SK-N-SH (cell line): ENCODE results near the gene MUTYH. TPM values are rescaled to one million over a fixed set of nuclear protein-coding genes. Genes with fewer than 3 reads are reported as not detected.

Experiments
- CTCF ChIA-PET: fragments of 300-600, 350-600 bp; formaldehyde crosslinking; extraction: SDS; loops from one replicate; lab custom pipeline; 2021; lab: Yijun Ruan, JAX
- POLR2A ChIA-PET: fragments of 350-600 bp; sonication (Branson Sonifier 250); formaldehyde crosslinking; extraction: SDS; loops from one replicate; lab custom pipeline; 2020; ENCODE audit warnings: antibody characterized with exemption, inconsistent platforms; lab: Yijun Ruan, JAX
- DNase-seq: peaks from one replicate; pipeline ENCODE4 v3.0.0; 2012
- H2AFZ ChIP-seq: fragments of 200-600 bp; sonication (generic); 2 replicates; pipeline ENCODE4 v1.8.1; 2016; ENCODE audit warnings: antibody characterized with exemption, mild to moderate bottlenecking, low read depth
- H3F3A ChIP-seq: fragments of 200-600 bp; sonication (generic); replicated peaks from 2 replicates; pipeline ENCODE3; 2016; ENCODE audit warnings: antibody characterized with exemption, mild to moderate bottlenecking; ENCODE audit not compliant: insufficient read depth
- H3K27ac ChIP-seq, 2 experiments: fragments of 200-500 bp in 1 of 2; fragments of 200-600 bp in 1 of 2; sonication (Bioruptor generic) in 1 of 2; sonication (generic), shearing (Covaris generic) in 1 of 2; 2 replicates each; pipeline versions ENCODE4 v1.5.1 to v1.6.1; 2014 to 2016; ENCODE audit warnings: low read depth in 2 of 2, inconsistent platforms in 1 of 2, low read length in 1 of 2, mild to moderate bottlenecking in 1 of 2, mixed read lengths in 1 of 2
- H3K27me3 ChIP-seq: fragments of 200-600 bp; sonication (generic), shearing (Covaris generic); 2 replicates; pipeline ENCODE4 v1.6.1; 2016; ENCODE audit warnings: mixed run types; ENCODE audit not compliant: insufficient read depth
- H3K36me3 ChIP-seq, 2 experiments: fragments of 200-500 bp in 1 of 2; fragments of 200-600 bp in 1 of 2; sonication (Bioruptor generic) in 1 of 2; sonication (generic) in 1 of 2; replicated peaks in 1 of 2; 2 replicates each; pipeline versions ENCODE3 to v1.5.1; 2014 to 2016; ENCODE audit warnings: low read length in 1 of 2, mild to moderate bottlenecking in 1 of 2; ENCODE audit not compliant: insufficient read depth in 2 of 2, control insufficient read depth in 1 of 2
- H3K4me1 ChIP-seq, 2 experiments: fragments of 200-500 bp in 1 of 2; fragments of 200-600 bp in 1 of 2; sonication (Bioruptor generic) in 1 of 2; sonication (generic), shearing (Covaris generic) in 1 of 2; 2 replicates each; pipeline versions ENCODE4 v1.5.1 to v1.6.1; 2014 to 2016; ENCODE audit warnings: low read depth in 1 of 2, low read length in 1 of 2, mixed run types in 1 of 2; ENCODE audit not compliant: insufficient read depth in 2 of 2, control insufficient read depth in 1 of 2
- H3K4me2 ChIP-seq: fragments of 200-600 bp; sonication (generic), shearing (Covaris generic); 2 replicates; pipeline ENCODE4 v1.6.1; 2017; ENCODE audit warnings: mixed run types
- H3K4me3 ChIP-seq, 2 experiments: fragments of 200-500 bp in 1 of 2; fragments of 200-600 bp in 1 of 2; sonication (Bioruptor generic) in 1 of 2; sonication (generic), shearing (Covaris generic) in 1 of 2; 2 replicates each; pipeline versions ENCODE4 v1.5.1 to v1.8.1; 2014 to 2016; ENCODE audit warnings: low read depth in 2 of 2, inconsistent platforms in 1 of 2, low read length in 1 of 2, mild to moderate bottlenecking in 1 of 2, mixed read lengths in 1 of 2, moderate library complexity in 1 of 2
- H3K79me2 ChIP-seq: fragments of 200-600 bp; sonication (generic); 2 replicates; pipeline ENCODE4 v1.8.1; 2017; ENCODE audit warnings: mild to moderate bottlenecking; ENCODE audit not compliant: insufficient read depth
- H3K9ac ChIP-seq: fragments of 200-600 bp; sonication (generic); 2 replicates; pipeline ENCODE4 v1.6.1; 2017; ENCODE audit warnings: mixed run types
- H3K9me2 ChIP-seq: fragments of 200-600 bp; sonication (generic); 2 replicates; pipeline ENCODE4 v1.6.1; 2017; ENCODE audit warnings: mixed run types
- H3K9me3 ChIP-seq: fragments of 200-600 bp; sonication (generic); 2 replicates; pipeline ENCODE4 v1.6.1; 2017; ENCODE audit warnings: mixed run types, mild to moderate bottlenecking, moderate library complexity
- H4K20me1 ChIP-seq: fragments of 200-600 bp; sonication (generic); 2 replicates; pipeline ENCODE4 v1.6.1; 2017; ENCODE audit warnings: mild to moderate bottlenecking, mixed run types; ENCODE audit not compliant: insufficient read depth
- CHD2 ChIP-seq: fragments of 150-350 bp; IDR thresholded peaks from 2 replicates; pipeline ENCODE4 v1.6.1; 2018; ENCODE audit warnings: low read length; ENCODE audit not compliant: partially characterized antibody
- EP300 ChIP-seq, 2 experiments: IDR thresholded peaks; 2 replicates each; pipeline versions ENCODE4 v1.4.0 to v1.6.1; 2012; ENCODE audit warnings: borderline replicate concordance in 1 of 2, low read depth in 1 of 2, low read length in 1 of 2
- EZH2phosphoT487 ChIP-seq: fragments of 200-600 bp; sonication (generic); IDR thresholded peaks from 2 replicates; pipeline ENCODE4 v1.6.1; 2017; ENCODE audit warnings: low read depth, mixed run types, mild to moderate bottlenecking, antibody characterized with exemption, moderate library complexity, borderline replicate concordance
- FOXM1 ChIP-seq: IDR thresholded peaks from 2 replicates; pipeline ENCODE4 v1.4.0; 2012; ENCODE audit warnings: low read depth, mild to moderate bottlenecking
- GABPA ChIP-seq: IDR thresholded peaks from 2 replicates; pipeline ENCODE4 v1.4.0; 2012; ENCODE audit warnings: low read depth, mild to moderate bottlenecking
- GATA2 ChIP-seq: sonication (generic); formaldehyde crosslinking; IDR thresholded peaks from 2 replicates; pipeline ENCODE4 v1.5.0; 2020; ENCODE audit warnings: mild to moderate bottlenecking, missing genetic modification reagents
- JUND ChIP-seq: IDR thresholded peaks from 2 replicates; pipeline ENCODE4 v1.4.0; 2012
- MXI1 ChIP-seq: IDR thresholded peaks from 2 replicates; pipeline ENCODE4 v1.6.1; 2012; ENCODE audit warnings: mild to moderate bottlenecking, low read depth, low read length, improper control_type of control experiment
- NFIC ChIP-seq: IDR thresholded peaks from 2 replicates; pipeline ENCODE4 v1.4.0; 2012; ENCODE audit warnings: borderline replicate concordance
- RAD21 ChIP-seq: IDR thresholded peaks from 2 replicates; pipeline ENCODE4 v1.6.1; 2012; ENCODE audit warnings: mild to moderate bottlenecking, low read length
- RXRA ChIP-seq: IDR thresholded peaks from 2 replicates; pipeline ENCODE4 v1.4.0; 2012; ENCODE audit warnings: low read depth, mild to moderate bottlenecking, borderline replicate concordance
- TAF1 ChIP-seq: IDR thresholded peaks from 2 replicates; pipeline ENCODE4 v1.6.1; 2012; ENCODE audit warnings: low read depth, mild to moderate bottlenecking, low read length, moderate library complexity, borderline replicate concordance
- TCF12 ChIP-seq: IDR thresholded peaks from 2 replicates; pipeline ENCODE4 v1.4.0; 2012
- WGBS: methylation state at CpG from one replicate; pipeline ENCODE4 v1.1.6; 2017; ENCODE audit warnings: low lambda C conversion rate; 5-methylcytosine and 5-hydroxymethylcytosine counted together
- polyA plus RNA-seq, 3 experiments: library from polyadenylated mRNA; depleted of rRNA; stranded (reverse); fragments of >200 nt; gene quantifications; 2 replicates each; pipeline ENCODE4 v1.2.3, GENCODE V29; 2012
- TF ChIP-seq, protein P1 (sequence below): IDR thresholded peaks from 2 replicates; pipeline ENCODE4 v1.4.0; 2012; ENCODE audit warnings: low read depth, borderline replicate concordance
- TF ChIP-seq, protein P2 (sequence below): fragments of 150-350 bp; IDR thresholded peaks from 2 replicates; pipeline ENCODE4 v1.6.1; 2016; ENCODE audit warnings: mild to moderate bottlenecking, low read depth, low read length
- TF ChIP-seq, protein P3 (sequence below): IDR thresholded peaks from 2 replicates; pipeline ENCODE4 v1.4.0; 2012; ENCODE audit warnings: low read depth, borderline replicate concordance
- TF ChIP-seq, protein P4 (sequence below): IDR thresholded peaks from 2 replicates; pipeline ENCODE4 v1.4.0; 2012; ENCODE audit warnings: low read depth

The MUTYH gene
- polyA plus RNA-seq, 1 of the 3 experiments (the other 2 are of a cell fraction): 23.3 TPM

DNA sequence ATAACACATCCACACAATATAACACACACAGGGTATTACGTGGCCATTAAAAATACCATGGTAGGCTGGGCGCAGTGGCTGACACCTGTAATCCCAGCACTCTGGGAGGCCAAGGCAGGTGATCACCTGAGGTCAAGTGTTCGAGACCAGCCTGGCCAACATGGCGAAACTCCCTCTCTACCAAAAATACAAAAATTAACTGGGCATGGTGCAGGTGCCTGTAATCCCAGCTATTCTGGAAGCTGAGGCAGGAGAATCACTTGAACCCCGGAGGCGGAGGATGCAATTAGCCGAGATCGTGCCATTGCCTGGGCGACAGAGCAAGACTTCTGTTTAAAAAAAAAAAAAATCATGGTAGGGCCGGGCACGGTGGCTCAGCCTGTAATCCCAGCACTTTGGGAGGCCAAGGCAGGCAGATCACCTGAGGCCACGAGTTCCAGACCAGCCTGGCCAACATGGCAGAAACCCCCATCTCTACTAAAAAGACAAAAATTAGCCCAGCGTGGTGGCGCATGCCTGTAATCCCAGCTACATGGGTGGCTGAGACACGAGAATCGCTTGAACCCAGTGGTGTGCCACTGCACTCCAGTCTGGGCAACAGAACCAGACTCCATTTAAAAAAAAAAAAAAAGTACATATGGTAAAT is 37.6 kb downstream of the MUTYH start:
- H3K4me3 ChIP-seq: peak overlapping the region; percentile 46 to 78
- ChIA-PET POLR2A (interaction anchor here (0.8 to 4.6 kb wide), 5 partner anchors 37 to 572 kb away, joined by 3 to 50 read pairs (median 7); partner anchors contain the start of genes HECTD3, MUTYH, RNU5D-1 and TOE1), CTCF (interaction anchor here (0.7 to 14.7 kb wide), 12 partner anchors 12 to 515 kb away, joined by 3 to 470 read pairs (median 4); partner anchors contain the start of genes BEST4, HECTD3, MUTYH and PLK3)
- H4K20me1 ChIP-seq: no peaks in the 10 kb centered on the region
- no peak for DNase-seq
- H3K4me2 ChIP-seq: peak overlapping the region; percentile 81
- H3K36me3 ChIP-seq: no peaks in the 10 kb centered on the region
- TF ChIP-seq TAF1: no peak
- peak overlapping the region in 1 of 2 experiments; percentile 77; a peak in 2 of 4 replicates for H3K27ac ChIP-seq
- H3K9me3 ChIP-seq: no peaks in the 10 kb centered on the region
- H3K79me2 ChIP-seq: no peaks in the 10 kb centered on the region
- 74% methylated on average over 16 of the region's 16 CpGs for WGBS
- peak overlapping the region; percentile 83 for H3K9ac ChIP-seq
- H3K4me1 ChIP-seq: peaks cover 0 to 13% of the 10 kb centered on the region in 2 experiments; a peak in 1 of 4 replicates
- H3F3A ChIP-seq: peaks cover 10% of the 10 kb centered on the region
- no peaks in the 10 kb centered on the region for H3K9me2 ChIP-seq
- no peaks in the 10 kb centered on the region for H3K27me3 ChIP-seq
- peak overlapping the region; percentile 80 for H2AFZ ChIP-seq

DNA sequence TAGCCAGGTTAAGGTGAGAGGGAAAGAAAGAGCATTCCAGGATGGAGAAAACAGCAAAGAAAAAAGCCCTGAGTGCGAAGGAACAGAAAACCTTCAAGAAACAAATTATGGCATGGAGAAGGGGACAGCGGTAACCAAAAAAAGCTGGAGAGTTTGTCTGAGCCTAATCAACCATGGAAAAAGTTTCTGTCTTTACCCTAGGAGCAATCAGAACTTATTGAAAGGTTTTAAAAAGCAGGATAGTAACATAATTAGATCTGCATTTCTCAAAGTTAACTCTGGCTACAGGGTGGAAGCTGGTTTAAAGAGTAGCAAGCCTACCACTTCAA is 39.6 kb downstream of the MUTYH start:
- Histone ChIP-seq H2AFZ (no peak overlapping the region), H3K4me3 (no peak overlapping the region), H4K20me1 (no peaks in the 10 kb centered on the region), H3K9me3 (no peaks in the 10 kb centered on the region), H3K9ac (no peak overlapping the region), H3K4me1 (peaks cover 0 to 13% of the 10 kb centered on the region in 2 experiments; a peak in 1 of 4 replicates), H3K36me3 (no peaks in the 10 kb centered on the region), H3K27me3 (no peaks in the 10 kb centered on the region), H3F3A (peaks cover 10% of the 10 kb centered on the region), H3K4me2 (no peak overlapping the region), H3K9me2 (no peaks in the 10 kb centered on the region), H3K27ac (no peak overlapping the region), H3K79me2 (no peaks in the 10 kb centered on the region)
- ChIA-PET CTCF (interaction anchor here (0.7 to 14.7 kb wide), 27 partner anchors 9 to 569 kb away, joined by 3 to 470 read pairs (median 4); partner anchors contain the start of genes HECTD3, MUTYH, RNU5D-1 and TOE1), POLR2A (interaction anchor here (1.0 to 4.6 kb wide), 3 partner anchors 96 to 288 kb away, joined by 7 to 50 read pairs (median 10); partner anchors contain the start of genes HECTD3 and UROD)
- no peak for DNase-seq
- TF ChIP-seq RAD21: no peak
- no peak for TF ChIP-seq JUND
- TF ChIP-seq, protein P1, sequence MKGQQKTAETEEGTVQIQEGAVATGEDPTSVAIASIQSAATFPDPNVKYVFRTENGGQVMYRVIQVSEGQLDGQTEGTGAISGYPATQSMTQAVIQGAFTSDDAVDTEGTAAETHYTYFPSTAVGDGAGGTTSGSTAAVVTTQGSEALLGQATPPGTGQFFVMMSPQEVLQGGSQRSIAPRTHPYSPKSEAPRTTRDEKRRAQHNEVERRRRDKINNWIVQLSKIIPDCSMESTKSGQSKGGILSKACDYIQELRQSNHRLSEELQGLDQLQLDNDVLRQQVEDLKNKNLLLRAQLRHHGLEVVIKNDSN: no peak
- TF ChIP-seq EP300 (IDR thresholded peaks at IDR 0.05; ENCODE audit: borderline replicate concordance in 1 of 2, low read depth in 1 of 2, low read length in 1 of 2): no peak
- TF ChIP-seq NFIC: no peak
- no peak for TF ChIP-seq TCF12
- TF ChIP-seq GATA2 (CRISPR knock-in tag): no peak
- no peak for TF ChIP-seq GABPA
- TF ChIP-seq EZH2phosphoT487: no peak
- TF ChIP-seq, protein P2, sequence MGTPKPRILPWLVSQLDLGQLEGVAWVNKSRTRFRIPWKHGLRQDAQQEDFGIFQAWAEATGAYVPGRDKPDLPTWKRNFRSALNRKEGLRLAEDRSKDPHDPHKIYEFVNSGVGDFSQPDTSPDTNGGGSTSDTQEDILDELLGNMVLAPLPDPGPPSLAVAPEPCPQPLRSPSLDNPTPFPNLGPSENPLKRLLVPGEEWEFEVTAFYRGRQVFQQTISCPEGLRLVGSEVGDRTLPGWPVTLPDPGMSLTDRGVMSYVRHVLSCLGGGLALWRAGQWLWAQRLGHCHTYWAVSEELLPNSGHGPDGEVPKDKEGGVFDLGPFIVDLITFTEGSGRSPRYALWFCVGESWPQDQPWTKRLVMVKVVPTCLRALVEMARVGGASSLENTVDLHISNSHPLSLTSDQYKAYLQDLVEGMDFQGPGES: no peak
- TF ChIP-seq RXRA: no peak
- TF ChIP-seq, protein P3, sequence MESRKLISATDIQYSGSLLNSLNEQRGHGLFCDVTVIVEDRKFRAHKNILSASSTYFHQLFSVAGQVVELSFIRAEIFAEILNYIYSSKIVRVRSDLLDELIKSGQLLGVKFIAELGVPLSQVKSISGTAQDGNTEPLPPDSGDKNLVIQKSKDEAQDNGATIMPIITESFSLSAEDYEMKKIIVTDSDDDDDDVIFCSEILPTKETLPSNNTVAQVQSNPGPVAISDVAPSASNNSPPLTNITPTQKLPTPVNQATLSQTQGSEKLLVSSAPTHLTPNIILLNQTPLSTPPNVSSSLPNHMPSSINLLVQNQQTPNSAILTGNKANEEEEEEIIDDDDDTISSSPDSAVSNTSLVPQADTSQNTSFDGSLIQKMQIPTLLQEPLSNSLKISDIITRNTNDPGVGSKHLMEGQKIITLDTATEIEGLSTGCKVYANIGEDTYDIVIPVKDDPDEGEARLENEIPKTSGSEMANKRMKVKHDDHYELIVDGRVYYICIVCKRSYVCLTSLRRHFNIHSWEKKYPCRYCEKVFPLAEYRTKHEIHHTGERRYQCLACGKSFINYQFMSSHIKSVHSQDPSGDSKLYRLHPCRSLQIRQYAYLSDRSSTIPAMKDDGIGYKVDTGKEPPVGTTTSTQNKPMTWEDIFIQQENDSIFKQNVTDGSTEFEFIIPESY: no peak
- no peak for TF ChIP-seq TAF1
- TF ChIP-seq FOXM1: no peak
- TF ChIP-seq MXI1: no peak
- no peak for TF ChIP-seq CHD2
- TF ChIP-seq, protein P4, sequence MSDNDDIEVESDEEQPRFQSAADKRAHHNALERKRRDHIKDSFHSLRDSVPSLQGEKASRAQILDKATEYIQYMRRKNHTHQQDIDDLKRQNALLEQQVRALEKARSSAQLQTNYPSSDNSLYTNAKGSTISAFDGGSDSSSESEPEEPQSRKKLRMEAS: no peak
- 48% methylated on average over 2 of the region's 2 CpGs for WGBS
